GM12878 (cell line): ENCODE measurements around the gene GNAT1. TPM values are rescaled to one million over a fixed set of nuclear protein-coding genes. Genes with fewer than 3 reads are reported as not detected.

Experiments
- ATAC-seq: fragments of 200-7000 bp; cut with Tn5 transposase; 3 replicates; pipeline ENCODE4 v1.9.1; 2020; ENCODE audit warnings: mild to moderate bottlenecking, moderate library complexity
- BruUV-seq: library from RNA; stranded (reverse); fragments of 400-500 nt; replicated peaks from 2 replicates; lab custom pipeline; 2021; lab: Mats Ljungman, UMichigan
- CTCF ChIA-PET: fragments of 300-600 bp; sonication (Branson Sonifier 250); formaldehyde crosslinking; extraction: SDS; loops from one replicate; lab custom pipeline; 2021; ENCODE audit warnings: inconsistent platforms; lab: Yijun Ruan, JAX
- POLR2A ChIA-PET: fragments of 350-600 bp; formaldehyde crosslinking; extraction: SDS; loops from one replicate; lab custom pipeline; 2021; ENCODE audit warnings: inconsistent platforms; lab: Charles Lee
- RAD21 ChIA-PET: fragments of 300-600 bp; sonication (Branson Sonifier 250); formaldehyde crosslinking; loops from one replicate; lab custom pipeline; 2023; ENCODE audit warnings: antibody characterized with exemption; ENCODE audit not compliant: unreplicated experiment; lab: Charles Lee
- SMC1A ChIA-PET: fragments of 300-600 bp; sonication (Branson Sonifier 250); formaldehyde crosslinking; loops from one replicate; lab custom pipeline; 2023; ENCODE audit not compliant: unreplicated experiment, uncharacterized antibody; lab: Charles Lee
- DNase-seq: peaks from one replicate; pipeline ENCODE4 v3.0.0-alpha.2; 2011; ENCODE audit warnings: low read depth, low spot score
- FAIRE-seq: peaks from 3 replicates; lab custom pipeline; 2011; peaks lifted over from hg19 to GRCh38; lab: Jason Lieb, UNC
- H2AFZ ChIP-seq: 2 replicates; pipeline ENCODE4 v1.6.0; 2011; ENCODE audit warnings: low read depth, low read length, control low read depth; ENCODE audit not compliant: control insufficient read depth
- H3K27ac ChIP-seq: 2 replicates; pipeline ENCODE4 v1.5.1; 2011; ENCODE audit warnings: control low read depth; ENCODE audit not compliant: control insufficient read depth, insufficient read depth
- H3K27me3 ChIP-seq, 2 experiments: replicated peaks in 1 of 2; 2 replicates each; pipeline versions ENCODE4 v1.6.0 to v1.6.1; 2011; ENCODE audit warnings: low read length in 1 of 2; ENCODE audit not compliant: control insufficient read depth in 2 of 2, insufficient read depth in 2 of 2
- H3K36me3 ChIP-seq, 2 experiments: 2 replicates each; pipeline ENCODE4 v1.5.1; 2011; ENCODE audit warnings: low read length in 1 of 2; ENCODE audit not compliant: control insufficient read depth in 2 of 2, insufficient read depth in 2 of 2
- H3K4me1 ChIP-seq: 2 replicates; pipeline ENCODE4 v1.6.1; 2011; ENCODE audit warnings: mild to moderate bottlenecking, low read length, moderate library complexity, mixed read lengths; ENCODE audit not compliant: control insufficient read depth, insufficient read depth
- H3K4me2 ChIP-seq: 2 replicates; pipeline ENCODE4 v1.6.0; 2011; ENCODE audit warnings: control low read depth; ENCODE audit not compliant: control insufficient read depth, insufficient read depth
- H3K4me3 ChIP-seq: fragments of 200-600 bp; sonication (generic); 2 replicates; pipeline ENCODE4 v1.5.1; 2016
- H3K79me2 ChIP-seq: 2 replicates; pipeline ENCODE4 v1.6.0; 2011; ENCODE audit warnings: low read length; ENCODE audit not compliant: control insufficient read depth, insufficient read depth
- H3K9ac ChIP-seq: 2 replicates; pipeline ENCODE4 v1.8.0; 2011; ENCODE audit warnings: low read length, control low read depth, mixed read lengths; ENCODE audit not compliant: control insufficient read depth, insufficient read depth
- H3K9me3 ChIP-seq: replicated peaks from 3 replicates; pipeline ENCODE4 v1.5.1; 2011; ENCODE audit warnings: mild to moderate bottlenecking, low read length; ENCODE audit not compliant: control insufficient read depth, insufficient read depth
- H4K20me1 ChIP-seq: 2 replicates; pipeline ENCODE4 v1.6.0; 2011; ENCODE audit not compliant: control insufficient read depth, insufficient read depth
- ATF3 ChIP-seq: IDR thresholded peaks from 2 replicates; pipeline ENCODE4 v1.6.1; 2011; ENCODE audit warnings: low read depth, mild to moderate bottlenecking, low read length, moderate library complexity, borderline replicate concordance; ENCODE audit errors: extremely low read depth
- FOS ChIP-seq: IDR thresholded peaks from 3 replicates; pipeline ENCODE4 v1.6.1; 2011; ENCODE audit warnings: borderline replicate concordance; ENCODE audit not compliant: insufficient read length; ENCODE audit errors: extremely low read depth
- FOXM1 ChIP-seq: IDR thresholded peaks from 2 replicates; pipeline ENCODE4 v1.6.1; 2012; ENCODE audit warnings: low read depth, mild to moderate bottlenecking, inconsistent platforms, low read length, moderate library complexity
- JUND ChIP-seq: IDR thresholded peaks from 2 replicates; pipeline ENCODE4 v1.6.1; 2012; ENCODE audit warnings: low read depth, mild to moderate bottlenecking, low read length, improper control_type of control experiment, moderate library complexity
- KDM1A ChIP-seq: fragments of 200-600 bp; sonication (generic); IDR thresholded peaks from 2 replicates; pipeline ENCODE4 v1.6.1; 2016; ENCODE audit warnings: borderline replicate concordance
- POLR2A ChIP-seq: IDR thresholded peaks from 2 replicates; pipeline ENCODE4 v1.6.1; 2011; ENCODE audit warnings: low read depth, mild to moderate bottlenecking, low read length
- USF1 ChIP-seq: IDR thresholded peaks from 2 replicates; pipeline ENCODE4 v1.6.1; 2011; ENCODE audit warnings: borderline replicate concordance, low read depth, mild to moderate bottlenecking, moderate library complexity, mixed read lengths, low read length; ENCODE audit not compliant: insufficient read depth; ENCODE audit errors: extremely low read length
- ZNF687 ChIP-seq: fragments of 450-650 bp; IDR thresholded peaks from 2 replicates; pipeline ENCODE4 v1.6.1; 2017; ENCODE audit warnings: mild to moderate bottlenecking, moderate library complexity
- whole genome bisulfite sequencing: methylation state at CpG from one replicate; pipeline ENCODE4 v1.1.6; 2016; ENCODE audit warnings: low lambda C conversion rate; ENCODE audit not compliant: insufficient replicate concordance, insufficient coverage; ENCODE audit errors: missing lambda C conversion rate; 5-methylcytosine and 5-hydroxymethylcytosine counted together
- in situ Hi-C: fragments of 300-500 bp; cut with MboI; formaldehyde crosslinking; loops from 9 replicates; pipeline ENCODE4 v1.14.3; 2018; ENCODE audit warnings: mixed read lengths
- intact Hi-C: fragments of 100-400 bp; cut with micrococcal nuclease; formaldehyde crosslinking; loops from one replicate; pipeline ENCODE4 v1.14.2; 2022; ENCODE audit not compliant: unreplicated experiment
- polyA plus RNA-seq, 11 experiments: library from polyadenylated mRNA; depleted of rRNA in 4 of 11; unstranded in 6 of 11; stranded (reverse) in 5 of 11; fragments of >200 nt; fragmentation: Nextera tagmentation in 4 of 11; fragmentation: Illumina TruSeq in 1 of 11; extraction: Ambion mirVana in 4 of 11; extraction: Trizol in 1 of 11; gene quantifications; 1 replicate in 1 of 11; 2 replicates in 10 of 11; pipeline versions ENCODE4 v1.2.1 to v1.2.3, GENCODE V29; 2011 to 2016; ENCODE audit warnings: inconsistent platforms in 2 of 11, missing spikeins in 2 of 11, low read depth in 1 of 11
- total RNA-seq, 4 experiments: library from RNA; depleted of rRNA in 3 of 4; stranded (reverse); fragments of >200 nt in 3 of 4; fragmentation: Illumina TruSeq in 1 of 4; extraction: Trizol in 1 of 4; gene quantifications; 2 replicates each; pipeline versions ENCODE4 v1.2.1 to v1.2.3, GENCODE V29; 2013 to 2021
- TF ChIP-seq, protein P1 (sequence below): fragments of 450-650 bp; conservative IDR thresholded peaks from 2 replicates; pipeline ENCODE4 v1.6.1; 2017; ENCODE audit warnings: mild to moderate bottlenecking, moderate library complexity
- TF ChIP-seq, protein P2 (sequence below): fragments of 450-650 bp; formaldehyde crosslinking; IDR thresholded peaks from 2 replicates; pipeline ENCODE4 v1.4.0; 2022; ENCODE audit warnings: mild to moderate bottlenecking, moderate library complexity

GNAT1 gene
- total and polyA plus RNA-seq, 10 of the 15 experiments (the other 5 are each of a cell fraction or from before 2014, with no cell fraction given), result not detected

- Histone ChIP-seq H3K36me3 (peaks cover 13 to 14% of the 10 kb centered on the region in 2 experiments; a peak in 3 of 4 replicates), H3K9ac (peak overlapping the region; percentile 73), H4K20me1 (peaks cover 23% of the 10 kb centered on the region), H3K4me2 (peak overlapping the region; percentile 94), H3K79me2 (peaks cover 82% of the 10 kb centered on the region), H3K27ac (peak overlapping the region; percentile 71), H3K27me3 (no peaks in the 10 kb centered on the region), H2AFZ (peak overlapping the region; percentile 43), H3K4me3 (peak overlapping the region; percentile 70), H3K4me1 (peaks cover 52% of the 10 kb centered on the region), H3K9me3 (no peaks in the 10 kb centered on the region)
- WGBS, result under 1% methylated on average over 25 of the region's 25 CpGs
- POLR2A ChIA-PET, result interaction anchor here (0.7 to 1.8 kb wide), 8 partner anchors 8 to 91 kb away, joined by 3 to 22 read pairs (median 6); partner anchors contain the start of genes GNAI2, HYAL3 and NAA80
- FAIRE-seq (no peak), ATAC-seq (peak; percentile 90), DNase-seq (no peak)
- in situ Hi-C loops, result no loop called here
- RAD21 ChIA-PET, result interaction anchor here (0.6 to 4.1 kb wide), 15 partner anchors 8 to 323 kb away, joined by 3 to 73 read pairs (median 6); partner anchors contain the start of genes GNAI2, GNAT1, HEMK1 and HYAL3
- intact Hi-C loops, result loop anchor here (1.0 to 2.0 kb wide), 2 partner anchors 19 to 27 kb away; no protein-coding TSS in a partner anchor
- BruUV-seq, result no TSS peak
- SMC1A ChIA-PET, result interaction anchor here (1.0 to 1.7 kb wide), 10 partner anchors 9 to 54 kb away, joined by 3 to 51 read pairs (median 4); partner anchors contain the start of genes GNAI2, GNAT1, HYAL3 and NAA80
- CTCF ChIA-PET, result interaction anchor here (0.6 to 3.3 kb wide), 25 partner anchors 8 to 931 kb away, joined by 3 to 149 read pairs (median 4); partner anchors contain the start of genes GNAI2, GNAT1, HYAL3 and NAA80
- no peak for TF ChIP-seq FOXM1
- TF ChIP-seq, protein P1, sequence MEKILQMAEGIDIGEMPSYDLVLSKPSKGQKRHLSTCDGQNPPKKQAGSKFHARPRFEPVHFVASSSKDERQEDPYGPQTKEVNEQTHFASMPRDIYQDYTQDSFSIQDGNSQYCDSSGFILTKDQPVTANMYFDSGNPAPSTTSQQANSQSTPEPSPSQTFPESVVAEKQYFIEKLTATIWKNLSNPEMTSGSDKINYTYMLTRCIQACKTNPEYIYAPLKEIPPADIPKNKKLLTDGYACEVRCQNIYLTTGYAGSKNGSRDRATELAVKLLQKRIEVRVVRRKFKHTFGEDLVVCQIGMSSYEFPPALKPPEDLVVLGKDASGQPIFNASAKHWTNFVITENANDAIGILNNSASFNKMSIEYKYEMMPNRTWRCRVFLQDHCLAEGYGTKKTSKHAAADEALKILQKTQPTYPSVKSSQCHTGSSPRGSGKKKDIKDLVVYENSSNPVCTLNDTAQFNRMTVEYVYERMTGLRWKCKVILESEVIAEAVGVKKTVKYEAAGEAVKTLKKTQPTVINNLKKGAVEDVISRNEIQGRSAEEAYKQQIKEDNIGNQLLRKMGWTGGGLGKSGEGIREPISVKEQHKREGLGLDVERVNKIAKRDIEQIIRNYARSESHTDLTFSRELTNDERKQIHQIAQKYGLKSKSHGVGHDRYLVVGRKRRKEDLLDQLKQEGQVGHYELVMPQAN, result peak; percentile 41; the same call in 1 of the 2 replicates
- TF ChIP-seq ZNF687, result no peak
- TF ChIP-seq, protein P2, sequence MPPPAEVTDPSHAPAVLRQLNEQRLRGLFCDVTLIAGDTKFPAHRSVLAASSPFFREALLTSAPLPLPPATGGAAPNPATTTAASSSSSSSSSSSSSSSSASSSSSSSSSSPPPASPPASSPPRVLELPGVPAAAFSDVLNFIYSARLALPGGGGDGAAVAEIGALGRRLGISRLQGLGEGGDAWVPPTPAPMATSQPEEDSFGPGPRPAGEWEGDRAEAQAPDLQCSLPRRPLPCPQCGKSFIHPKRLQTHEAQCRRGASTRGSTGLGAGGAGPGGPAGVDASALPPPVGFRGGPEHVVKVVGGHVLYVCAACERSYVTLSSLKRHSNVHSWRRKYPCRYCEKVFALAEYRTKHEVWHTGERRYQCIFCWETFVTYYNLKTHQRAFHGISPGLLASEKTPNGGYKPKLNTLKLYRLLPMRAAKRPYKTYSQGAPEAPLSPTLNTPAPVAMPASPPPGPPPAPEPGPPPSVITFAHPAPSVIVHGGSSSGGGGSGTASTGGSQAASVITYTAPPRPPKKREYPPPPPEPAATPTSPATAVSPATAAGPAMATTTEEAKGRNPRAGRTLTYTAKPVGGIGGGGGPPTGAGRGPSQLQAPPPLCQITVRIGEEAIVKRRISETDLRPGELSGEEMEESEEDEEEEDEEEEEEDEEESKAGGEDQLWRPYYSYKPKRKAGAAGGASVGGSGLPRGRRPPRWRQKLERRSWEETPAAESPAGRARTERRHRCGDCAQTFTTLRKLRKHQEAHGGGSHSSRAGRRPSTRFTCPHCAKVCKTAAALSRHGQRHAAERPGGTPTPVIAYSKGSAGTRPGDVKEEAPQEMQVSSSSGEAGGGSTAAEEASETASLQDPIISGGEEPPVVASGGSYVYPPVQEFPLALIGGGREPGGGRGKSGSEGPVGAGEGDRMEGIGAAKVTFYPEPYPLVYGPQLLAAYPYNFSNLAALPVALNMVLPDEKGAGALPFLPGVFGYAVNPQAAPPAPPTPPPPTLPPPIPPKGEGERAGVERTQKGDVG (CRISPR knock-in tag), result no peak
- no peak for TF ChIP-seq JUND
- TF ChIP-seq USF1, result no peak
- TF ChIP-seq FOS, result no peak
- TF ChIP-seq POLR2A, result peak; percentile 57
- TF ChIP-seq KDM1A, result no peak
- no peak for TF ChIP-seq ATF3
Observed at GRCh38 chr3:50245831-50246516, 54.6 kb downstream of the GNAT1 start.
